ENCODE results near the gene LONRF2. TPM values are rescaled to one million over a fixed set of nuclear protein-coding genes. Genes with fewer than 3 reads are reported as not detected.
A peak's percentile ranks its signal among the peaks of the same experiment; 100 is the strongest.

The LONRF2 gene
- total RNA-seq, 1 donor from 2014 or later: 0.45 TPM

- FAIRE-seq (no peak), DNase-seq (ENCODE audit: low read depth) (no peak)
- Mint-ChIP-seq H3K4me1 (ENCODE audit: low read depth, unreplicated experiment) (peaks cover 10% of the 10 kb centered on the region), H3K27me3 (ENCODE audit: low read depth, unreplicated experiment) (peaks cover 22% of the 10 kb centered on the region), H3K36me3 (ENCODE audit: low read depth, unreplicated experiment) (no peaks in the 10 kb centered on the region), H3K9me3 (ENCODE audit: unreplicated experiment) (peaks cover 7% of the 10 kb centered on the region), H3K27ac (ENCODE audit: unreplicated experiment) (peak overlapping the region; percentile 77), H3K4me3 (ENCODE audit: unreplicated experiment) (no peak overlapping the region)
- Histone ChIP-seq H2AFZ (ENCODE audit: low read depth, low read length) (no peak overlapping the region), H3K79me2 (ENCODE audit: insufficient read depth, low read length) (no peaks in the 10 kb centered on the region), H3K4me1 (ENCODE audit: insufficient read depth, low read length) (peaks cover 9% of the 10 kb centered on the region), H3K27me3 (ENCODE audit: insufficient read depth, low read length) (no peaks in the 10 kb centered on the region), H3K9me3 (ENCODE audit: insufficient read depth, low read depth, low read length) (no peaks in the 10 kb centered on the region), H3K27ac (ENCODE audit: low read depth, low read length) (no peak overlapping the region), H3K4me2 (ENCODE audit: low read length) (peak overlapping the region; percentile 3), H3K4me3 (ENCODE audit: insufficient read depth, low read depth, low read length) (no peak overlapping the region), H4K20me1 (ENCODE audit: insufficient read depth, low read length) (no peaks in the 10 kb centered on the region), H3K9ac (ENCODE audit: low read length) (no peak overlapping the region), H3K36me3 (ENCODE audit: insufficient read depth, low read length) (no peaks in the 10 kb centered on the region)
- TF ChIP-seq CTCF (IDR thresholded peaks at IDR 0.05; ENCODE audit: insufficient read depth, low read depth, low read length) (no peak), EZH2 (IDR thresholded peaks at IDR 0.05; ENCODE audit: insufficient read depth, low read length) (no peak)
Observed at GRCh38 chr2:100245681-100246080, 76.6 kb downstream of the LONRF2 start.

GRCh38 chr2:100244881-100245605 lies 77.3 kb downstream of the LONRF2 start:
- Histone ChIP-seq H2AFZ (ENCODE audit: low read depth, low read length) (no peak overlapping the region), H3K27me3 (ENCODE audit: insufficient read depth, low read length) (no peaks in the 10 kb centered on the region), H3K4me3 (ENCODE audit: insufficient read depth, low read depth, low read length) (no peak overlapping the region), H3K79me2 (ENCODE audit: insufficient read depth, low read length) (no peaks in the 10 kb centered on the region), H3K4me1 (ENCODE audit: insufficient read depth, low read length) (peaks cover 9% of the 10 kb centered on the region), H3K9me3 (ENCODE audit: insufficient read depth, low read depth, low read length) (no peaks in the 10 kb centered on the region), H3K36me3 (ENCODE audit: insufficient read depth, low read length) (no peaks in the 10 kb centered on the region), H3K9ac (ENCODE audit: low read length) (no peak overlapping the region), H3K27ac (ENCODE audit: low read depth, low read length) (no peak overlapping the region), H3K4me2 (ENCODE audit: low read length) (peak overlapping the region; percentile 3), H4K20me1 (ENCODE audit: insufficient read depth, low read length) (no peaks in the 10 kb centered on the region)
- Mint-ChIP-seq H3K4me3 (ENCODE audit: unreplicated experiment) (no peak overlapping the region), H3K27ac (ENCODE audit: unreplicated experiment) (peak overlapping the region; percentile 78), H3K9me3 (ENCODE audit: unreplicated experiment) (peaks cover 7% of the 10 kb centered on the region), H3K36me3 (ENCODE audit: low read depth, unreplicated experiment) (no peaks in the 10 kb centered on the region), H3K27me3 (ENCODE audit: low read depth, unreplicated experiment) (peaks cover 19% of the 10 kb centered on the region), H3K4me1 (ENCODE audit: low read depth, unreplicated experiment) (peaks cover 10% of the 10 kb centered on the region)
- FAIRE-seq (peak; percentile 9), DNase-seq (ENCODE audit: low read depth) (peak; percentile 80)
- TF ChIP-seq EZH2 (IDR thresholded peaks at IDR 0.05; ENCODE audit: insufficient read depth, low read length) (no peak), CTCF (IDR thresholded peaks at IDR 0.05; ENCODE audit: insufficient read depth, low read depth, low read length) (no peak)

GRCh38 chr2:100243631-100244030 lies 78.7 kb downstream of the LONRF2 start:
- peaks cover 7% of the 10 kb centered on the region for H3K9me3 Mint-ChIP-seq (ENCODE audit: unreplicated experiment)
- no peak overlapping the region for H3K27ac Mint-ChIP-seq (ENCODE audit: unreplicated experiment)
- Histone ChIP-seq H3K27me3 (ENCODE audit: insufficient read depth, low read length) (no peaks in the 10 kb centered on the region), H3K27ac (ENCODE audit: low read depth, low read length) (no peak overlapping the region), H3K4me3 (ENCODE audit: insufficient read depth, low read depth, low read length) (no peak overlapping the region), H2AFZ (ENCODE audit: low read depth, low read length) (no peak overlapping the region), H3K79me2 (ENCODE audit: insufficient read depth, low read length) (no peaks in the 10 kb centered on the region), H3K9me3 (ENCODE audit: insufficient read depth, low read depth, low read length) (no peaks in the 10 kb centered on the region), H3K4me2 (ENCODE audit: low read length) (no peak overlapping the region), H4K20me1 (ENCODE audit: insufficient read depth, low read length) (no peaks in the 10 kb centered on the region), H3K4me1 (ENCODE audit: insufficient read depth, low read length) (peaks cover 9% of the 10 kb centered on the region), H3K36me3 (ENCODE audit: insufficient read depth, low read length) (no peaks in the 10 kb centered on the region), H3K9ac (ENCODE audit: low read length) (no peak overlapping the region)
- no peak overlapping the region for H3K4me3 Mint-ChIP-seq (ENCODE audit: unreplicated experiment)
- peaks cover 17% of the 10 kb centered on the region for H3K27me3 Mint-ChIP-seq (ENCODE audit: low read depth, unreplicated experiment)
- DNase-seq (ENCODE audit: low read depth) (no peak), FAIRE-seq (no peak)
- H3K4me1 Mint-ChIP-seq (ENCODE audit: low read depth, unreplicated experiment): peaks cover 10% of the 10 kb centered on the region
- TF ChIP-seq CTCF (IDR thresholded peaks at IDR 0.05; ENCODE audit: insufficient read depth, low read depth, low read length) (no peak), EZH2 (IDR thresholded peaks at IDR 0.05; ENCODE audit: insufficient read depth, low read length) (no peak)
- H3K36me3 Mint-ChIP-seq (ENCODE audit: low read depth, unreplicated experiment): no peaks in the 10 kb centered on the region

All from astrocyte (in vitro differentiated cells and primary cell).